ENCODE measurements around the gene LRP5. TPM values are rescaled to one million over a fixed set of nuclear protein-coding genes. Genes with fewer than 3 reads are reported as not detected.

Gene LRP5
- total RNA-seq, 1 donor from 2014 or later: 65.0 TPM

GRCh38 chr11:68331338-68331947 lies 19.1 kb downstream of the LRP5 start:
- H3K36me3 Mint-ChIP-seq: peaks cover 4% of the 10 kb centered on the region
- TF ChIP-seq CTCF (conservative IDR thresholded peaks at IDR 0.05): no peak
- H3K4me3 Mint-ChIP-seq: peak overlapping the region; percentile 76
- no peaks in the 10 kb centered on the region for H3K27me3 Mint-ChIP-seq
- no peaks in the 10 kb centered on the region for H3K9me3 Mint-ChIP-seq
- DNase-seq (ENCODE audit: extremely low spot score, unreplicated experiment): no peak
- peak overlapping the region; percentile 94 for H3K27ac Mint-ChIP-seq
- H3K4me1 Mint-ChIP-seq (ENCODE audit: unreplicated experiment): peaks cover 55% of the 10 kb centered on the region

GRCh38 chr11:68332186-68332585 lies 19.8 kb downstream of the LRP5 start:
- H3K4me1 Mint-ChIP-seq (ENCODE audit: unreplicated experiment): peaks cover 61% of the 10 kb centered on the region
- no peaks in the 10 kb centered on the region for H3K9me3 Mint-ChIP-seq
- H3K4me3 Mint-ChIP-seq: no peak overlapping the region
- peak overlapping the region; percentile 94 for H3K27ac Mint-ChIP-seq
- H3K27me3 Mint-ChIP-seq: no peaks in the 10 kb centered on the region
- no peak for TF ChIP-seq CTCF (conservative IDR thresholded peaks at IDR 0.05)
- peaks cover 4% of the 10 kb centered on the region for H3K36me3 Mint-ChIP-seq
- no peak for DNase-seq (ENCODE audit: extremely low spot score, unreplicated experiment)

GRCh38 chr11:68333173-68333572 lies 20.8 kb downstream of the LRP5 start:
- Mint-ChIP-seq H3K4me3 (no peak overlapping the region), H3K27me3 (no peaks in the 10 kb centered on the region), H3K9me3 (no peaks in the 10 kb centered on the region), H3K4me1 (ENCODE audit: unreplicated experiment) (peaks cover 63% of the 10 kb centered on the region), H3K36me3 (peaks cover 7% of the 10 kb centered on the region), H3K27ac (no peak overlapping the region)
- TF ChIP-seq CTCF (conservative IDR thresholded peaks at IDR 0.05): no peak
- no peak for DNase-seq (ENCODE audit: extremely low spot score, unreplicated experiment)

- no peak for DNase-seq (ENCODE audit: extremely low spot score, unreplicated experiment)
- Mint-ChIP-seq H3K27ac (no peak overlapping the region), H3K4me1 (ENCODE audit: unreplicated experiment) (peaks cover 54% of the 10 kb centered on the region), H3K36me3 (peaks cover 11% of the 10 kb centered on the region), H3K4me3 (no peak overlapping the region), H3K9me3 (no peaks in the 10 kb centered on the region), H3K27me3 (no peaks in the 10 kb centered on the region)
- TF ChIP-seq CTCF (conservative IDR thresholded peaks at IDR 0.05): no peak
Measured at GRCh38 chr11:68334923-68335322, 22.5 kb downstream of the LRP5 start.

GRCh38 chr11:68335683-68336082 lies 23.3 kb downstream of the LRP5 start:
- Mint-ChIP-seq H3K36me3 (peaks cover 11% of the 10 kb centered on the region), H3K4me3 (no peak overlapping the region), H3K9me3 (no peaks in the 10 kb centered on the region), H3K4me1 (ENCODE audit: unreplicated experiment) (peaks cover 49% of the 10 kb centered on the region), H3K27me3 (no peaks in the 10 kb centered on the region), H3K27ac (no peak overlapping the region)
- DNase-seq (ENCODE audit: extremely low spot score, unreplicated experiment): no peak
- no peak for TF ChIP-seq CTCF (conservative IDR thresholded peaks at IDR 0.05)

GRCh38 chr11:68336716-68337115 lies 24.3 kb downstream of the LRP5 start:
- Mint-ChIP-seq H3K27ac (peak overlapping the region; percentile 60), H3K4me1 (ENCODE audit: unreplicated experiment) (peaks cover 46% of the 10 kb centered on the region), H3K36me3 (peaks cover 11% of the 10 kb centered on the region), H3K27me3 (no peaks in the 10 kb centered on the region), H3K9me3 (no peaks in the 10 kb centered on the region), H3K4me3 (no peak overlapping the region)
- DNase-seq (ENCODE audit: extremely low spot score, unreplicated experiment): no peak
- no peak for TF ChIP-seq CTCF (conservative IDR thresholded peaks at IDR 0.05)

Data from type B pancreatic cell (in vitro differentiated cells).